OCI-LY7 (cell line): ENCODE measurements around the gene SRBD1.

Source experiments
- CTCF ChIP-seq: fragments of 200-600 bp; sonication (generic); conservative IDR thresholded peaks from 2 replicates; pipeline ENCODE4 v1.5.1; 2014; ENCODE audit warnings: mild to moderate bottlenecking, antibody characterized with exemption, low read length, moderate library complexity, mixed read lengths
- EZH2phosphoT487 ChIP-seq: fragments of 200-600 bp; sonication (generic); IDR thresholded peaks from 2 replicates; pipeline ENCODE4 v1.6.1; 2018; ENCODE audit warnings: low read depth, borderline replicate concordance, mild to moderate bottlenecking, mixed run types, antibody characterized with exemption, low read length, moderate library complexity, mixed read lengths

DNA sequence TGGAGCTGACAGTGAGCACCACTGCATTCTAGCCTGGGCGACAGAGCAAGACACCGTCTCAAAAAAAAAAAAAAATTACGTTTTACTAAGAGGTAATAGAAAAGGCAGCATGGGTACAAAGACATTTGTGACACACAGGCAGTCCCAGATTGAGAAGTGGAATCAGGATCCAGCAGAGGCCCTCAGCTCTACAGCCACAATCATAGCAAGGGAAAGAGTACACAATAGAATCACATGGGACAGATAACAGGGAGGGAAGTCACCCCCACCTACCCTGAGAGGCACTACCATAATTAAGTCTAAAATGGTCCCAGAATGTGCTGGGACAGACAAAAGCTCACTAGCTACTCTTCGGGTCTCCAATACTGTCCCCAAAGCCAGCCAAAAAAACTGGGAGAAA is 12.5 kb downstream of the SRBD1 start:
- TF ChIP-seq CTCF (no peak), EZH2phosphoT487 (no peak)
